ENCODE results near the gene PRKD1. TPM values are rescaled to one million over a fixed set of nuclear protein-coding genes. Genes with fewer than 3 reads are reported as not detected.

PRKD1 gene
- 16.4 TPM for total RNA-seq

GRCh38 chr14:29927376-29928116 is at the start of gene PRKD1:
TSS of gene PRKD1 (minus strand) at chr14:29927847.

Small RNA genes within 50 kb of the gene (small RNA-seq; reads per million reads assigned to genes)
- not detected for gene RNU6-1234P
